Activated CD4-positive, alpha-beta memory T cell treated with anti-CD3 and anti-CD28 coated beads, Interleukin-2, amount 10 ng/mL, durations not matched to agents 7 days and 5 days (primary cell): ENCODE results near the gene ABTB1. TPM values are rescaled to one million over a fixed set of nuclear protein-coding genes. Genes with fewer than 3 reads are reported as not detected.
A peak's percentile ranks its signal among the peaks of the same experiment; 100 is the strongest.
"Not testable (repeated sequence)": the region's sequence is repeated elsewhere in the genome, so short reads cannot be mapped to it uniquely, and the experiment has no call there.

Source experiments
- CTCF ChIA-PET: fragments of 350-600 bp; sonication (Branson Sonifier 250); formaldehyde crosslinking; loops from one replicate; lab custom pipeline; 2021; ENCODE audit warnings: antibody characterized with exemption, inconsistent platforms; lab: Charles Lee
- POLR2A ChIA-PET: fragments of 350-600 bp; sonication (Branson Sonifier 250); formaldehyde crosslinking; loops from one replicate; lab custom pipeline; 2021; ENCODE audit warnings: antibody characterized with exemption; lab: Charles Lee
- DNase-seq: peaks from one replicate; pipeline ENCODE4 v3.0.0-alpha.2; 2020
- H3K27ac Mint-ChIP-seq: one replicate; pipeline ENCODE4 v1.8.0; 2021; ENCODE audit warnings: mild to moderate bottlenecking, mixed read lengths
- H3K27me3 Mint-ChIP-seq: one replicate; pipeline ENCODE4 v1.8.0; 2021; ENCODE audit warnings: mixed read lengths
- H3K36me3 Mint-ChIP-seq: one replicate; pipeline ENCODE4 v1.8.0; 2021; ENCODE audit warnings: low read depth, mixed read lengths
- H3K4me1 Mint-ChIP-seq: one replicate; pipeline ENCODE4 v1.8.0; 2021; ENCODE audit warnings: mixed read lengths
- H3K4me3 Mint-ChIP-seq: one replicate; pipeline ENCODE4 v1.8.0; 2021; ENCODE audit warnings: mild to moderate bottlenecking, mixed read lengths
- H3K9me3 Mint-ChIP-seq: one replicate; pipeline ENCODE4 v1.8.0; 2021; ENCODE audit warnings: mixed read lengths
- total RNA-seq, 2 experiments: library from RNA; stranded (reverse); gene quantifications; one replicate each; pipeline ENCODE4 v1.2.3, GENCODE V29; 2021

The ABTB1 gene
- total RNA-seq, 2 experiments from 2014 or later, result 34.3 to 38.8 TPM

DNA sequence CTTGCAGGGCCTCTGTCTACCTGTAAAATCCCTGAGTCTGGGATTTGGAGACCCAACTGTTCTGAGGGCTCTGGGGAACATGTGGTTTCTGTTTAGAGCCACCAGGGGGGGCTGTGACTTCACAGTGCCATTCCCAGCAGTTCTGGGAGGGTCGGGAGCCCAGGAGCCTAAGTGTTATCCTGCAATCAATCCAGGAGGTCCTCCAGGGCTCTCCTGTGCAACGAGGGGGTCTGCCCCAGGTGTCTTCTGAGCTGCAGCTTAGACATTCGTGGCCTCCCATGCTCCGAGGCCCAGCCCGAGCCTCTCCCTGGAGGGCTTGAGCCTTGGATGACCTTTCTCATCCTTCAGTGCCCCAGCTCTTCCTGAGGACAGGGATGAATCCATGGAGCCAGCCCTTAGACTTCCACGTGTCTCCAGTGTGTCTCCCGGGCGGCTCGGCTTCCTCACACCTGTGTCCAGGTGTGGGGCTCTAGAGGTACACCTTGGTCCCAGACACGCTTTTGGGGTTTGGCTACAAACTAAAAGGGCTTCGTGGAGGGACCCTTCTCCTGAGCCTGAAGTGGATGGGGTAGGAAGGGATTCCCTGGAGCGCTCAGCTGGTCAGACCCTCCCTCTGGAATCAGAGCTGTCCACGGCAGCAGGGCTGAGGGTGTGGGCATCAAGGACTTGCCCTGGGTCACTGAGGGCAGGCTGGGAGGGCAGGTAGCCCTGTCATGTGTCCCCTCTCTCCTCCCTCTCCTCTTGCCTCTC lies 20.3 kb upstream of the ABTB1 start:
- H3K4me3 Mint-ChIP-seq, result no peak overlapping the region
- no peaks in the 10 kb centered on the region for H3K36me3 Mint-ChIP-seq
- no peak for DNase-seq
- POLR2A ChIA-PET, result interaction anchor here (0.8 kb wide), 1 partner anchor 20 kb away, joined by 3 read pairs; the partner anchor contains the start of gene ABTB1
- CTCF ChIA-PET, result interaction anchor here (0.8 to 3.3 kb wide), 4 partner anchors 10 to 319 kb away, joined by 3 to 19 read pairs (median 4); no protein-coding TSS in a partner anchor
- H3K27me3 Mint-ChIP-seq, result peaks cover 3% of the 10 kb centered on the region
- no peaks in the 10 kb centered on the region for H3K9me3 Mint-ChIP-seq
- H3K27ac Mint-ChIP-seq, result no peak overlapping the region
- no peaks in the 10 kb centered on the region for H3K4me1 Mint-ChIP-seq

GRCh38 chr3:127654374-127654773 lies 18.4 kb upstream of the ABTB1 start:
- DNase-seq, result no peak
- peaks cover 5% of the 10 kb centered on the region for H3K27me3 Mint-ChIP-seq
- no peaks in the 10 kb centered on the region for H3K36me3 Mint-ChIP-seq
- H3K27ac Mint-ChIP-seq, result no peak overlapping the region
- ChIA-PET CTCF (no interaction called here), POLR2A (no interaction called here)
- H3K9me3 Mint-ChIP-seq, result no peaks in the 10 kb centered on the region
- no peak overlapping the region for H3K4me3 Mint-ChIP-seq
- no peaks in the 10 kb centered on the region for H3K4me1 Mint-ChIP-seq

DNA sequence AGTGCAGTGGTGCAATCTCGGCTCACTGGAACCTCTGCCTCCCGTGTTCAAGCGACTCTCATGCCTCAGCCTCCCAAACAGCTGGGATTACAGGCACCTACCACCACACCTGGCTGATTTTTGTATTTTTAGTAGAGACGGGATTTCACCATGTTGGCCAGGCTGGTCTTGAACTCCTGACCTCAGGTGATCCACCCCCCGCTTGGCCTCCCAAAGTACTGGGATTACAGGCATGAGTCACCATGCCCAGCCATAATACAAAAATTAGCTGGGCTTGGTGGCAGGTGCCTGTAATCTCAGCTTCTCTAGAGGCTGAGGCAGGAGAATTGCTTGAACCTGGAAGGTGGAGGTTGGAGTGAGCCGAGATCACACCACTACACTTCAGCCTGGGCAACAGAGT lies 17.8 kb upstream of the ABTB1 start:
- H3K27me3 Mint-ChIP-seq, H3K36me3 Mint-ChIP-seq, H3K4me1 Mint-ChIP-seq, H3K4me3 Mint-ChIP-seq, DNase-seq, POLR2A ChIA-PET, H3K27ac Mint-ChIP-seq, H3K9me3 Mint-ChIP-seq: not testable (repeated sequence)
- CTCF ChIA-PET, result interaction anchor here (1.5 kb wide), 1 partner anchor 10 kb away, joined by 3 read pairs; no protein-coding TSS in a partner anchor

GRCh38 chr3:127655641-127656040 lies 17.1 kb upstream of the ABTB1 start:
- Mint-ChIP-seq H3K4me3 (no peak overlapping the region), H3K9me3 (no peaks in the 10 kb centered on the region), H3K27me3 (peaks cover 5% of the 10 kb centered on the region), H3K36me3 (no peaks in the 10 kb centered on the region), H3K4me1 (no peaks in the 10 kb centered on the region), H3K27ac (no peak overlapping the region)
- DNase-seq, result no peak
- CTCF ChIA-PET, result interaction anchor here (1.5 kb wide), 1 partner anchor 11 kb away, joined by 3 read pairs; no protein-coding TSS in a partner anchor
- POLR2A ChIA-PET, result no interaction called here

DNA sequence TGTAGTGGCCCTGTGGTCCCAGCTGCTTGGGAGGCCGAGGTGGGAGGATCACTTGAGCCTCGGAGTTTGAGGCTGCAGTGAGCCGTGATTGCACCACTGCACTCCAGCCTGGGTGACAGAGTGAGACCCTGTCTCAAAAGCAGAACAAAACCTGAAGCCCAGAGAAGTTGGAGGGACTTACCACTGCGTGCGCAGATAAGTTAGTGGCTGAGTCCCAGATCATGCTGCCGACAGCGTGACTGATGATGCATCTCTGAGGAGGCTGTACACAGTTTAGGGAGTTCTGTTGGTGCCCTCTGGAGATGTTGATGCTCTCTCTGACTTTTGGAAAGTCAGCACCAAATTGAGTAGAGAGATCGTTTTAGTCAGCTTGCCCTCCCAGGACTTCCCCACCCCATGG lies 15.8 kb upstream of the ABTB1 start:
- CTCF ChIA-PET, result interaction anchor here (1.3 kb wide), 1 partner anchor 9 kb away, joined by 4 read pairs; no protein-coding TSS in a partner anchor
- POLR2A ChIA-PET, result no interaction called here

GRCh38 chr3:127658234-127658633 lies 14.5 kb upstream of the ABTB1 start:
- ChIA-PET POLR2A (interaction anchor here (0.6 to 1.3 kb wide), 2 partner anchors 14 to 25 kb away, joined by 3 read pairs; no protein-coding TSS in a partner anchor), CTCF (interaction anchor here (0.7 to 1.6 kb wide), 5 partner anchors 9 to 904 kb away, joined by 3 to 6 read pairs (median 4); no protein-coding TSS in a partner anchor)
- Mint-ChIP-seq H3K9me3 (no peaks in the 10 kb centered on the region), H3K4me1 (no peaks in the 10 kb centered on the region), H3K4me3 (no peak overlapping the region), H3K27me3 (peaks cover 5% of the 10 kb centered on the region), H3K27ac (no peak overlapping the region), H3K36me3 (no peaks in the 10 kb centered on the region)
- no peak for DNase-seq

More for the DNA sequence above, 15.8 kb upstream of the ABTB1 start:
- Mint-ChIP-seq H3K27ac (no peak overlapping the region), H3K36me3 (no peaks in the 10 kb centered on the region), H3K27me3 (peaks cover 5% of the 10 kb centered on the region), H3K4me3 (no peak overlapping the region), H3K9me3 (no peaks in the 10 kb centered on the region), H3K4me1 (no peaks in the 10 kb centered on the region)
- no peak for DNase-seq

DNA sequence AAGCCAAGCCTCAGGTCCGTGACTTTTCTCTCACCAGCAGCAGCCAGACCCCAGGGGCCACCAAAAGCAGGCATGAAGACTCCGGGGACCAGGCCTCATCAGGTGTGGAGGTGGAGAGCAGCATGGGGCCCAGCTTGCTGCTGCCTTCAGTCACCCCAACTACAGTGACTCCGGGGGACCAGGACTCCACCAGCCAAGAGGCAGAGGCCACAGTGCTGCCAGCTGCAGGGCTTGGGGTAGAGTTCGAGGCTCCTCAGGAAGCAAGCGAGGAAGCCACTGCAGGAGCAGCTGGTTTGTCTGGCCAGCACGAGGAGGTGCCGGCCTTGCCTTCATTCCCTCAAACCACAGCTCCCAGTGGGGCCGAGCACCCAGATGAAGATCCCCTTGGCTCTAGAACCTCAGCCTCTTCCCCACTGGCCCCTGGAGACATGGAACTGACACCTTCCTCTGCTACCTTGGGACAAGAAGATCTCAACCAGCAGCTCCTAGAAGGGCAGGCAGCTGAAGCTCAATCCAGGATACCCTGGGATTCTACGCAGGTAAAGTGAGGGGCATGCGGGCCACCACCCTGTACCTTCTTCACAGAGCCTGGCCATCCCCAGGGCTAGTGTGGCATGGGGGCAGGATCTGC lies 12.0 kb upstream of the ABTB1 start:
- peaks cover 4% of the 10 kb centered on the region for H3K27me3 Mint-ChIP-seq
- POLR2A ChIA-PET, result interaction anchor here (3.3 kb wide), 1 partner anchor 11 kb away, joined by 16 read pairs; no protein-coding TSS in a partner anchor
- H3K27ac Mint-ChIP-seq, result no peak overlapping the region
- CTCF ChIA-PET, result no interaction called here
- H3K9me3 Mint-ChIP-seq, result no peaks in the 10 kb centered on the region
- H3K4me1 Mint-ChIP-seq, result no peaks in the 10 kb centered on the region
- no peak for DNase-seq
- H3K36me3 Mint-ChIP-seq, result no peaks in the 10 kb centered on the region
- no peak overlapping the region for H3K4me3 Mint-ChIP-seq

- H3K4me3 Mint-ChIP-seq, result no peak overlapping the region
- ChIA-PET POLR2A (interaction anchor here (3.3 kb wide), 1 partner anchor 10 kb away, joined by 16 read pairs; no protein-coding TSS in a partner anchor), CTCF (interaction anchor here (1.4 kb wide), 1 partner anchor 87 kb away, joined by 4 read pairs; no protein-coding TSS in a partner anchor)
- no peak for DNase-seq
- H3K9me3 Mint-ChIP-seq, result no peaks in the 10 kb centered on the region
- no peaks in the 10 kb centered on the region for H3K36me3 Mint-ChIP-seq
- peaks cover 4% of the 10 kb centered on the region for H3K27me3 Mint-ChIP-seq
- no peak overlapping the region for H3K27ac Mint-ChIP-seq
- H3K4me1 Mint-ChIP-seq, result no peaks in the 10 kb centered on the region
Observed at GRCh38 chr3:127661600-127661999, 11.2 kb upstream of the ABTB1 start.

- ChIA-PET CTCF (interaction anchor here (1.0 to 1.4 kb wide), 2 partner anchors 9 to 87 kb away, joined by 3 to 4 read pairs; no protein-coding TSS in a partner anchor), POLR2A (interaction anchor here (3.3 kb wide), 1 partner anchor 9 kb away, joined by 16 read pairs; no protein-coding TSS in a partner anchor)
- H3K4me1 Mint-ChIP-seq, result no peaks in the 10 kb centered on the region
- peaks cover 4% of the 10 kb centered on the region for H3K27me3 Mint-ChIP-seq
- H3K27ac Mint-ChIP-seq, result no peak overlapping the region
- no peaks in the 10 kb centered on the region for H3K36me3 Mint-ChIP-seq
- no peaks in the 10 kb centered on the region for H3K9me3 Mint-ChIP-seq
- peak; percentile 3 for DNase-seq
- no peak overlapping the region for H3K4me3 Mint-ChIP-seq
Observed at GRCh38 chr3:127662001-127662469, 10.7 kb upstream of the ABTB1 start.

GRCh38 chr3:127663151-127663550 lies 9.6 kb upstream of the ABTB1 start:
- no peak overlapping the region for H3K27ac Mint-ChIP-seq
- H3K36me3 Mint-ChIP-seq, result no peaks in the 10 kb centered on the region
- DNase-seq, result peak; percentile 6
- H3K4me1 Mint-ChIP-seq, result no peaks in the 10 kb centered on the region
- peaks cover 2% of the 10 kb centered on the region for H3K27me3 Mint-ChIP-seq
- no peaks in the 10 kb centered on the region for H3K9me3 Mint-ChIP-seq
- ChIA-PET CTCF (interaction anchor here (1.0 to 1.4 kb wide), 2 partner anchors 10 to 88 kb away, joined by 3 to 4 read pairs; no protein-coding TSS in a partner anchor), POLR2A (interaction anchor here (3.3 kb wide), 1 partner anchor 8 kb away, joined by 16 read pairs; no protein-coding TSS in a partner anchor)
- no peak overlapping the region for H3K4me3 Mint-ChIP-seq

DNA sequence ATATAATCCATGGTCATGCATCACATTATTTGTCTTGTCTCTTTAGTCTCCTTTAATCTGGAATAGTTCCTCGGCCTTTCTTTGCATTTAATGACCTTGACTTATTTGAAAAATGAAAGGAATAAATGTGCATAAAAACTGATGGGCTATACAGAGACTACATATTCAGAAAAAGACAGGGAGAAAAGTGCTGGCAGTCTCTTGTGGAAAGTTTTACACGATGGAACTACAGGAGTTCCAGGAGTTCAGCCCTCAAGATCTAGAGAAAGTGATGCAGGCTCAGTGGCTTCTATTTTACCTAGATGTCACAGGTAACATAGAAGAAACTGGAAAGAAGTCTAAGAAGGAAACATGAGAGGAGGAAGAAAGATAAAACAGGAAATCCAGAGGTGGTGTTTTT lies 7.6 kb upstream of the ABTB1 start:
- Mint-ChIP-seq H3K9me3 (no peaks in the 10 kb centered on the region), H3K36me3 (no peaks in the 10 kb centered on the region), H3K4me3 (no peak overlapping the region), H3K27ac (no peak overlapping the region), H3K4me1 (no peaks in the 10 kb centered on the region), H3K27me3 (peaks cover 2% of the 10 kb centered on the region)
- no peak for DNase-seq
- ChIA-PET POLR2A (no interaction called here), CTCF (no interaction called here)

DNA sequence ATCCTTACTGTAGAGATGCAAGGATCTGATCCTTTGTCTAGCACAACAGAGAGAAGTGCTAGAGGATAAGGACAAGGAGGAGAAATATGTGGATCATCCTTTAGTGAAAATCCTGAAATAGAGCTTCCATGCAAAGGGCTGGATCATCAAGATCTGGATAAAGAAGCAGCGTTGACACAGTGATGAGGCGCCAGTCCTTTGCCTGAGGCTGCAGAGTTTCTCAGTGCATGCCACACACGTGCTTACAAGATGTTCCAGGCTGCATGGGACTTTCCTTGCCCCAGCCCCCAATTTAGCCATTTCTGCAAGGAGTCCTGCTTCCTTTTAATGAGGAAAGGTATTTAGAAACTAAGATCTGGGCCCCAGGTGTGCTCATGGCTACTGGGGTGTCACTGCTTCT lies 7.2 kb upstream of the ABTB1 start:
- ChIA-PET CTCF (no interaction called here), POLR2A (no interaction called here)
- Mint-ChIP-seq H3K27me3 (peaks cover 2% of the 10 kb centered on the region), H3K36me3 (no peaks in the 10 kb centered on the region), H3K4me3 (no peak overlapping the region), H3K4me1 (no peaks in the 10 kb centered on the region), H3K9me3 (no peaks in the 10 kb centered on the region), H3K27ac (no peak overlapping the region)
- peak; percentile 5 for DNase-seq

DNA sequence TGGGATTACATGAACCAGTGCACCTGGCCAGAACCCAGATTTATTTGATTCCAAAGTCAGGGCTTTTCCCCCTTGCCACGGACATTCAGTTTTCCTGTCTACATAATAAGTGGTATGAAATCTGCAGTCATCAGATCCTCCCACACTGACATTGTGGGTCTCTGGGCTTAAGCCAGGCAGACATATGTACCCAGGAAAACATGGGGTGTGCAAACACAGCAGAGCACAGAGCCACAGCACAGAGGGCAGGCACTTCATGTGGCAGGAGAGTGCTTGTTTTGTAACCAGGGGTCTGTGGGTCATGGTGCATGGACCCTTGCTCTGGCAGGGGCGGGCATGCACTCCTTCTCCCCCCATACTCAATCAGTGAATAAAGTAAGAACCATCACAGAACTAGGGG lies 6.1 kb upstream of the ABTB1 start:
- peaks cover 2% of the 10 kb centered on the region for H3K27me3 Mint-ChIP-seq
- no peak overlapping the region for H3K27ac Mint-ChIP-seq
- ChIA-PET POLR2A (no interaction called here), CTCF (no interaction called here)
- H3K36me3 Mint-ChIP-seq, result no peaks in the 10 kb centered on the region
- H3K4me3 Mint-ChIP-seq, result no peak overlapping the region
- peak; percentile 9 for DNase-seq
- H3K9me3 Mint-ChIP-seq, result no peaks in the 10 kb centered on the region
- peaks cover 6% of the 10 kb centered on the region for H3K4me1 Mint-ChIP-seq
